Vagina (tissue), 2 donors: ENCODE results near the gene ANGPTL8. TPM values are rescaled to one million over a fixed set of nuclear protein-coding genes. Genes with fewer than 3 reads are reported as not detected.

Source experiments
- DNase-seq, 2 donors: peaks; one replicate each; pipeline ENCODE4 v3.0.0-alpha.2; 2017; ENCODE audit errors: extremely low spot score in 2 of 2
- H3K27ac ChIP-seq: fragments of 200-600 bp; sonication (generic); one replicate; pipeline ENCODE4 v1.5.1; 2019
- H3K27me3 ChIP-seq: fragments of 200-600 bp; sonication (generic); one replicate; pipeline ENCODE4 v1.5.1; 2019
- H3K36me3 ChIP-seq, 2 donors: fragments of 200-600 bp; sonication (generic); one replicate each; pipeline ENCODE4 v1.5.1; 2017 to 2019
- H3K4me1 ChIP-seq: fragments of 200-600 bp; sonication (generic); one replicate; pipeline ENCODE4 v1.5.1; 2019
- H3K4me3 ChIP-seq, 2 donors: fragments of 200-600 bp; sonication (generic); 1 replicate in 1 of 2; 2 replicates in 1 of 2; pipeline ENCODE4 v1.5.1; 2016 to 2019
- H3K9me3 ChIP-seq: fragments of 200-600 bp; sonication (generic); one replicate; pipeline ENCODE4 v1.5.1; 2019
- CTCF ChIP-seq, 3 experiments: fragments of 450-650 bp in 2 of 3; fragments of 200-600 bp in 1 of 3; sonication (generic) in 1 of 3; IDR thresholded peaks; one replicate each; pipeline ENCODE4 v1.5.1; 2017 to 2019; ENCODE audit warnings: antibody characterized with exemption in 3 of 3, mild to moderate bottlenecking in 2 of 3, moderate library complexity in 2 of 3
- POLR2A ChIP-seq, 2 donors: fragments of 450-650 bp; IDR thresholded peaks; one replicate each; pipeline ENCODE4 v1.6.1; 2017; ENCODE audit warnings: antibody characterized with exemption in 2 of 2, mild to moderate bottlenecking in 2 of 2, moderate library complexity in 2 of 2
- POLR2AphosphoS5 ChIP-seq, 2 donors: sonication (generic); formaldehyde crosslinking; IDR thresholded peaks; one replicate each; pipeline ENCODE4 v1.9.0; 2017; ENCODE audit warnings: antibody characterized with exemption in 2 of 2, mild to moderate bottlenecking in 2 of 2, low read depth in 1 of 2; ENCODE audit not compliant: insufficient read depth in 1 of 2
- intact Hi-C: fragments of 100-400 bp; cut with DNase I; formaldehyde crosslinking; loops from one replicate; pipeline ENCODE4 v1.15.1; 2023
- total RNA-seq: library from RNA; depleted of rRNA; stranded (reverse); fragments of >200 nt; gene quantifications from one replicate; pipeline ENCODE4 v1.2.3, GENCODE V29; 2016

The ANGPTL8 gene
- total RNA-seq, 1 donor from 2014 or later = not detected

- H3K9me3 ChIP-seq = peaks cover 3% of the 10 kb centered on the region
- no peak overlapping the region for H3K27ac ChIP-seq
- TF ChIP-seq POLR2A (IDR thresholded peaks at IDR 0.05) (no peak), CTCF (IDR thresholded peaks at IDR 0.05) (no peak), POLR2AphosphoS5 (IDR thresholded peaks at IDR 0.05; ENCODE audit: insufficient read depth in 1 of 2, low read depth in 1 of 2) (no peak)
- DNase-seq = no peak
- peaks cover 0 to 35% of the 10 kb centered on the region in 2 donors for H3K36me3 ChIP-seq
- no peaks in the 10 kb centered on the region for H3K27me3 ChIP-seq
- intact Hi-C loops = no loop called here
- no peak overlapping the region for H3K4me3 ChIP-seq
- H3K4me1 ChIP-seq = no peaks in the 10 kb centered on the region
Measured at GRCh38 chr19:11234486-11235075, 4.8 kb upstream of the ANGPTL8 start.

GRCh38 chr19:11236324-11237301 lies 2.8 kb upstream of the ANGPTL8 start:
- intact Hi-C loops = no loop called here
- no peak overlapping the region for H3K4me3 ChIP-seq
- H3K27ac ChIP-seq = no peak overlapping the region
- H3K9me3 ChIP-seq = peaks cover 3% of the 10 kb centered on the region
- no peak for TF ChIP-seq POLR2AphosphoS5 (IDR thresholded peaks at IDR 0.05; ENCODE audit: insufficient read depth in 1 of 2, low read depth in 1 of 2)
- TF ChIP-seq POLR2A (IDR thresholded peaks at IDR 0.05) = no peak
- TF ChIP-seq CTCF (IDR thresholded peaks at IDR 0.05) = no peak
- DNase-seq = no peak
- no peaks in the 10 kb centered on the region for H3K4me1 ChIP-seq
- H3K27me3 ChIP-seq = no peaks in the 10 kb centered on the region
- peaks cover 0 to 38% of the 10 kb centered on the region in 2 donors for H3K36me3 ChIP-seq

GRCh38 chr19:11237321-11237720 lies 2.1 kb upstream of the ANGPTL8 start:
- no peaks in the 10 kb centered on the region for H3K27me3 ChIP-seq
- intact Hi-C loops = no loop called here
- H3K27ac ChIP-seq = no peak overlapping the region
- no peaks in the 10 kb centered on the region for H3K4me1 ChIP-seq
- peaks cover 0 to 31% of the 10 kb centered on the region in 2 donors for H3K36me3 ChIP-seq
- no peak for TF ChIP-seq POLR2A (IDR thresholded peaks at IDR 0.05)
- DNase-seq = no peak
- no peak overlapping the region for H3K4me3 ChIP-seq
- peaks cover 3% of the 10 kb centered on the region for H3K9me3 ChIP-seq

- H3K27ac ChIP-seq = no peak overlapping the region
- peaks cover 3% of the 10 kb centered on the region for H3K9me3 ChIP-seq
- no peaks in the 10 kb centered on the region for H3K4me1 ChIP-seq
- H3K36me3 ChIP-seq = peaks cover 0 to 24% of the 10 kb centered on the region in 2 donors
- TF ChIP-seq POLR2AphosphoS5 (IDR thresholded peaks at IDR 0.05; ENCODE audit: insufficient read depth in 1 of 2, low read depth in 1 of 2) = no peak
- TF ChIP-seq POLR2A (IDR thresholded peaks at IDR 0.05) = no peak
- no peak for TF ChIP-seq CTCF (IDR thresholded peaks at IDR 0.05)
- H3K4me3 ChIP-seq = no peak overlapping the region
- intact Hi-C loops = no loop called here
- H3K27me3 ChIP-seq = no peaks in the 10 kb centered on the region
- no peak for DNase-seq
Measured at GRCh38 chr19:11238041-11238440, 1.4 kb upstream of the ANGPTL8 start.

- Histone ChIP-seq H3K27ac (no peak overlapping the region), H3K36me3 (peaks cover 0 to 23% of the 10 kb centered on the region in 2 donors), H3K27me3 (no peaks in the 10 kb centered on the region), H3K4me1 (peaks cover 4% of the 10 kb centered on the region), H3K4me3 (no peak overlapping the region), H3K9me3 (peaks cover 3% of the 10 kb centered on the region)
- intact Hi-C loops = no loop called here
- no peak for TF ChIP-seq POLR2AphosphoS5 (IDR thresholded peaks at IDR 0.05; ENCODE audit: insufficient read depth in 1 of 2, low read depth in 1 of 2)
- TF ChIP-seq CTCF (IDR thresholded peaks at IDR 0.05) = no peak
- no peak for TF ChIP-seq POLR2A (IDR thresholded peaks at IDR 0.05)
- DNase-seq = no peak
Measured at GRCh38 chr19:11238781-11239376, 540 bp upstream of the ANGPTL8 start.
